Activated T-cell treated with anti-CD3 and anti-CD28 coated beads for 48 hours (primary cell): ENCODE measurements around the gene PPFIA2.
"Not testable (repeated sequence)": the region's sequence is repeated elsewhere in the genome, so short reads cannot be mapped to it uniquely, and the experiment has no call there.

Source experiments
- DNase-seq: peaks from one replicate; pipeline ENCODE4 v3.0.0-alpha.2; 2020; ENCODE audit warnings: low read depth

The PPFIA2 gene

GRCh38 chr12:81668475-81668874, 90.7 kb downstream of the PPFIA2 start:
- DNase-seq: no peak

- DNase-seq: not testable (repeated sequence)
Measured at GRCh38 chr12:81659310-81659709, 99.8 kb downstream of the PPFIA2 start.

- DNase-seq: no peak
Measured at GRCh38 chr12:81644503-81644902, 114.6 kb downstream of the PPFIA2 start.

- no peak for DNase-seq
Measured at GRCh38 chr12:81639196-81639595, 120.0 kb downstream of the PPFIA2 start.

DNA sequence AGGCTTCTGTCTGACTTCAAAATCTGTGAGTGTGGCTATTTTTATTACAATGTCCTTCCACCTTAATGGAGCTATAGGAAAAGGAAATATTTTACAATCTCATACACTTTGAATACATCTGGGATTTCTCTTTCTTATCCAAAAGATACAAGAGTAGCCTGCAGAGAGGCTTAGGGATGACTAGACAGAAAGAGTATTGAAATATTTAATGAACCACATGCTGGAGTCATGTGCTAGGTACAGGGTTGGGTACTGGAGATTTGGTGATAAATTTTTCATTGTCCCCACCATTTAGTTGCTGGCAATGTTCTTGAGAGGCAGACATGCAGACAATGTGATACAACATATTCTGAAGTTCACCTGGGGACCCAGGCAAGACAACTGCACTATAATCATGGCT, 126.0 kb downstream of the PPFIA2 start:
- no peak for DNase-seq

DNA sequence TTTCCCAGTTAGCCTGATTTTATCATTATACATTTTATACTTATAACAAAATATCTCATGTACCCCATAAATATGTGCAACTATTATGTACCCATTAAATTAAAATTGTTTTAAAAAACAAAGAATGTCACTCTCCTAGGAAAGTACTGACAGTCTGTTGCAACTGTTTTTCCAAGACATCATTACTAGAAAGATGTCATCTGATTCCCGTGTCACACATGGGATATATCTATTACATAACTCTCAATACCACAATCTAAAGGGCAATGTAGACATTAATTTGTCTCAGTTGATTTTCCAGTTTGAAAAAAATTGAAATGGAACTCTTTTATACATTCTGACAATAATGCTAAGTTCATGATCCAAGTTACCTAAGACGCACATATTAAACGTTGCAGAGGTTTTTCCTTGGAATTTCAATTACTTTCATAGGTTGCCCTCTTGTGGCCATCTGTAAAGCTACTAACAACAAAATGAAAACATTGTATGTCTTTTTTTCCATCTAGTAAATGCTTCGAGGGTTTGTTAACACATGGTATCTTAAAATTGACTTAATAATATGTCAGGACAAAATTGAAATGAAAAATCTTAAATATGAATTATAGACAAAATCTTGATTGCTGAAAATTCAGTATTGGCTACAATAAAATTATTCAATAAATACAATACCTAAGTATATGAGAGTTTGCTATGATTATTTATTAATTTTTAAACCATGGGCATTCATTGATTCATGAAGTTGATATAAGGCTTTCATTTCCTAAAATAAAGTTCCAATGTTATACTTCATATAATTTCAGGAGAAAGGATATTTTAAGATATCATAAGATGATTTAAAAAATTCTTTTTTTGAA, 131.6 kb downstream of the PPFIA2 start:
- DNase-seq: no peak

DNA sequence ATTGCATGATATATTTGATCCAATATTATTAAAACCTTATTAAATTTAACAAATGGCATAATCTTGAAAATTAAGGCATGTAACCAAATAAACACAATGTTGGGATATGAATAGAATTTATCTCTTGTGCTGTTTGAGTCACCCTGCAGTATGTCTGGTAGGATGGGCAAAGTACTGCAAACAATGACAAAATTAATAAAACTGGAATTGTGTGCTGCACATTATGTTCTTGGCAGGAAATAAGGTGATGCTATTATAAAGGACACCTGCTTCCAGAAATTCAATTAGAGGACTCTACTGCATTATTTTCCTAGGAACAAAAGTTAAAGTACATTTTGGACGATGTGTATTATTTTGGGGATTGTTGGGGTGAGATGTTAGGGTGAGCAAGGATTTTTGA, 132.7 kb downstream of the PPFIA2 start:
- no peak for DNase-seq

- DNase-seq: no peak
Measured at GRCh38 chr12:81617915-81618314, 141.2 kb downstream of the PPFIA2 start.

DNA sequence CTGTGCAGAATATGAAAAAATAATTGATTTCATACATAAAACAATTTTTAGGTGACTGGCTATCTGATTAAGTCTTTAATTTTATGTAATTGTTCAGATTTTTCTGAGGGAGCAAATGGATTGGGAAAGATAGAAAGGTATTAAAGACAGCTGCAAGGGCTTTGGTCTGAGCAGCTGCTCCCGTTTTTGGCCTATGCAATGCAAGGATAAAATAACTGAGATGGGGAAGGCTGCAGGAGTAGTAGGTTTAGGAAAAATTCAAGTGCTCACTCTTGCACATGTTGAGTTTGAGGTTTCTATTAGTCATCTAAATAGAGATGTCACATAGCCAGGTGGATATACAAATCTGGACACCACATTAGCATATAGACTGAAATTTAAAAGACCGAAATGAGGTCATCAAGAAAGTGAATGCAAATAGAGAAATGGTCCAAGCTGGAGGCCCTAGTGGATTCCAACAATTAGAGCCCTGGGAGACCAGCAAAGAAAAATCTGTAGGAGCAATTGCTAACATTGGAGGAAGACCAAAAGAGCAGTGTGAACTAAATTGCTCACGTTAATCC, 144.0 kb downstream of the PPFIA2 start:
- DNase-seq: no peak

DNA sequence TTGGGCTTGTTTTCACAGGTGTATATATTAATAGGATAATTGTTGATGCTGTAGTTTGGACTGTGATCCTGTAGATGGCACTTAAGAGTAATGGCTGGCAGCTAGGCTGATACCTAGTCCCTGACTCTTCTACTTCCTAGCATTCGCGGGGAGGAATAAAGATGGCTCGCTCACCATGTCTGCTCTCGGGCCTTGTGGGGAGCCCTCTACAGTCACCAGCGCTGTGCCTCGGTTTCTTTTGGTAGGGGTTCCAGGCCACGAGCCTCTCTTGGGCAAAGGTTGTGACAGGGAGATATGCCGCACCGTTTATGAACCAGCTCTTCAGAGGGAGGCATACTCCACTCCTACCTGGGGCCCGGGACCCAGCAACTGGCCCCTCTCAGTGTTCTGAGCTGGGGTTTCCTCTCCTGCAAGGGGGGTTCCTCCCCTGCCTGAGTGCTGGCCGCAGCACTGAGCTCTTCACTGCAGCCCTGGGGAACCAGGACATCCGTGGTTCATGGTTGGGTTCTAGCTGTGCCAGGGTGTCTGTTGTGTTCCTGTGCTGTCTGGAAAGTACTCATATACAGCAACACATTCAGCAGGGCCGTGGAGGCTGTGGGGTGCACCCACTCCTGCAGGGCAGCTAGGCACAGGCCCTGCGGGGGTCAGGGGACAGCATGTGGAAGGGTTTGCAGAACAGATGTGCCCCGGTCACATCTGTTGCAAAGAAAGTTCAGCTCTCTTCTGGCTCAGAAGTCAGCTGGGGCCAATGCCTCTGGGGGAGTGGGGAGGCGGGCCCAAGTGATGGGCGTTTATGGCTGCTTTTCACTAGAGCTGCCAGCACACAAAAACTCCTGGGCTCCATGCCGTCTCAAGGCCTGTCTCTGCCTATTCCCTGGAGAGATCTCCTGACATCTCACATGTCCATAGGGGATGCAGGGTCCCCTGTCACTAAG, 147.9 kb downstream of the PPFIA2 start:
- DNase-seq: no peak

DNA sequence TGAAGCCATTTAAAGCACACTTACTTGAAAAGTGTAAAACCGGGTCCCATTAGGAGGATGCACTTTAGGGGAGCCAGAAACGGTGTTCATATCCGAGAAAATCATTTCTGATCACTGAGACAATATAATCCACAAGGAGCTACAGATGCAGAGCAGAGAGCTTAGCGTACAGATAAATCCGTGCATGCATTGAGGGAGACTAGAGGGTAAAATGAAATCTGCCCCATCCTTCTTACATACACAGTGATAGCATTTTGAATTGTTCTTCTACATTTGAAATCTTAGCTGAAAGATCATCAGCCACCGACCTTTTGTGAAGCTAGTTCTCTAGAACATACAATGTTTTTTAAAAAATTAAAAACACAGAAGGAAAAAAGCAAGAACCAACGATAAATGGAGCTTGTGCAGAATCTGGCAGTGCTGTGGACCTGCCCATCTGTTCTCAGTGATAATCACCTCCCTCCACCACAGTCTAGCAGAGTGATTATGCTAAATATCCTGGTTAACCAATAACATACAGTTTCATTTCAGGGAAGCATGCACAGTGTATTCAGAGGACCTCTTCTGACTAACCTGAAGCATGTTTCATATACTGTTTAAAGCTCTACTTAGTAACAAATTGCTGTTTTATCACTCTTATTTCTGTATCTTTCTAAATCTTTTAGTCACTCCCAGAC, 161.1 kb downstream of the PPFIA2 start:
- no peak for DNase-seq

DNA sequence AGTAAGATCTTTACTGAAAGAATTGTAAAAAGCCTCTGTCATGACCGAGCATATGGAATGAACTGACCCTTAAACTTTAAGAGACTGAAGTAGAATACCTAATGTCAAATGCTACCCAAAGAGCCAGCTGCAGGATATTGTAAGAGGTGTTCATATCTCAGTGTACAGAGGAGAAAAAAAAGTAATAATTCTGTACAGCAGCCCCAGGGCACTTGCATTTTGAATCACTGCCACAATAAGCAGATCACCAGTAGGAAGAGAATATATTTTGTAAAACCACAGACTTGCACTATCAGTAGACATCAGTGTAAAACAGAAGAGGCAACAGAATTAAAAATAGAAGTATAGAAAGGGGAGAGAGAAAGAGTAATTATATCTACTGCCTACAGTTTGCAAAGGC, 162.6 kb downstream of the PPFIA2 start:
- no peak for DNase-seq

DNA sequence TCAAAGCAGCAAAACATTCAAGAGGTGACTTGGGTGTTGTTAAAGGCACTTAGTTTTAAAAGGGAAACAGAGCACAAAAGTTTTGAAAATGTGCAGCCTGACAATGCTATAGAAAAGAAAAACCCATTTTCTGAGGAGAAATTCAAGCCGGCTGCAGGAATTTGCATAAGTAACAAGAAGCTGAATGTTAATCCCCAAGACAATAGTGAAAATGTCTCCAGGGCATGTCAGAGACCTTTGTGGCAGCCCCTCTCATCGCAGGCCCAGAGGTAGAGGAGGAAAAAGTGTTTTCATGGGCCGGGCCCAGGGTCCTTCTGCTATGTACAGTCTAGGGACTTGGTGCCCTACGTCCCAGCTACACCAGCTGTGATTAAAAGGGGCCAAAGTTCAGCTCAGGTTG, 167.9 kb downstream of the PPFIA2 start:
- DNase-seq: no peak

GRCh38 chr12:81590703-81591102, 168.4 kb downstream of the PPFIA2 start:
- DNase-seq: not testable (repeated sequence)

GRCh38 chr12:81588235-81589008, 170.7 kb downstream of the PPFIA2 start:
- no peak for DNase-seq

DNA sequence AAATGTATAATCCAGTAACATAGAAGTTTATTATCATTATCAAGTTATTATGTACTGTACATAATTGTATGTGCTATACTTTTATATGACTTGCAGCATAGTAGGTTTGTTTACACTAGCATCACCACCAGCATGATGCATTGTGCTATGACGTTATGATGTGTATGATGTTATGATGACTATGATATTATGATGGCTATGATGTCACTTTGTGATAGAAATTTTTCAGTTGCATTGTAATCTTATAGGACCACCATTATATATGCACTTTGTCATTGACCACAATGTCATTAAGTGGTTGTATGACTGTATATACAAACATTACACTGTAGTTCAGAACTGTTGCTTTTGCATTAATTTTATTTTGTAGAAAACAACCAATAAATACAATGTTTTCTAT, 173.4 kb downstream of the PPFIA2 start:
- no peak for DNase-seq

- DNase-seq: no peak
Measured at GRCh38 chr12:81573228-81573627, 185.9 kb downstream of the PPFIA2 start.

DNA sequence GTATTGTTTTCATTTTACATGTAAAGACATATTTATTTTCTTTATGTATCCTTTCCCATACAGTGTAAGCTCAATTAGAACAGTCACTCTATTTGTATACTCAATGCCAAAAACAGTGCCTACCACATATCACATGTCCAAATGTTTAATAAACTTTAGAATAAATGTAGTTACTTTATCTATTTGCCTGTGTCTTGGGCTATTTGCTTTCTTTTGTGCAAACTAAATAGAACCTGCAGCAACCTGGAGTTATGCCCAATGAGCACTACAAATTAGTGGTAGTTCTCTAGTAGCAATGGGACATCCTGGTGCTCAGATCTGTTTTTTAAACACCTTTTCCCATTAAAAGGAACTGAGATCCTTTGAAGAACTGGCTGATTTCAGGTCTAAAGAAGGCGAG, 186.7 kb downstream of the PPFIA2 start:
- DNase-seq: no peak

DNA sequence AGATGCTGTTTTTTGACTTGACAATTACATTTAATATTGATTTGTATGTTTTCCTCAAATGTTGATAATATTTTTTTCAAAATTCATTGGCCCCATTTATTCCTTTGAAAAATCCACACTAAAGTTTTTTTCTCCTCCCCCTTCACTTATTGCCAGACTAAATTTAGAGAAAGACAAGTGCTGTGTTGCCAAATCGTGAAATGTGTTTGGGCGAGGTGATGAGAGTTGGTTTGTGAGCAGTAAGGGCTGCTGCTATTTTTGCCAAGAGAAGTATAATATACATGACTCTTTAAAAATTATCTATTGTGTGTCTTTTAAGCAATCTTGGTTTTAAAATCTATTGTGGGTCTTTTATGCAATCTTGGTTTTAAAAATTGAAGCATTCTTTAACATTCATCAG, 188.9 kb downstream of the PPFIA2 start:
- no peak for DNase-seq

- no peak for DNase-seq
Measured at GRCh38 chr12:81564237-81564636, 194.9 kb downstream of the PPFIA2 start.

- DNase-seq: no peak
Measured at GRCh38 chr12:81558031-81558430, 201.1 kb downstream of the PPFIA2 start.
